ENCODE results near the gene LAMA2. TPM values are rescaled to one million over a fixed set of nuclear protein-coding genes. Genes with fewer than 3 reads are reported as not detected.
A peak's percentile ranks its signal among the peaks of the same experiment; 100 is the strongest.

LAMA2 gene
- total RNA-seq, 2 donors from 2014 or later: 3.6 to 7.5 TPM

GRCh38 chr6:129353067-129353466 lies 470.1 kb downstream of the LAMA2 start:
- DNase-seq: no peak
- H3K9me3 ChIP-seq: no peaks in the 10 kb centered on the region
- no peak overlapping the region for H3K4me3 ChIP-seq
- no peaks in the 10 kb centered on the region for H3K36me3 ChIP-seq
- H3K27ac ChIP-seq: no peak overlapping the region
- TF ChIP-seq CTCF (IDR thresholded peaks at IDR 0.05): no peak
- H3K27me3 ChIP-seq: no peaks in the 10 kb centered on the region
- no peaks in the 10 kb centered on the region for H3K4me1 ChIP-seq
- intact Hi-C loops (cut with DNase I): no loop called here
- no peak overlapping the region for H3K9ac ChIP-seq (ENCODE audit: low read depth in 2 of 2, low read length in 2 of 2)

- Histone ChIP-seq H3K9ac (ENCODE audit: low read depth in 2 of 2, low read length in 2 of 2) (no peak overlapping the region), H3K36me3 (no peaks in the 10 kb centered on the region), H3K9me3 (no peaks in the 10 kb centered on the region), H3K4me3 (no peak overlapping the region), H3K27ac (no peak overlapping the region), H3K4me1 (no peaks in the 10 kb centered on the region), H3K27me3 (no peaks in the 10 kb centered on the region)
- no peak for TF ChIP-seq CTCF (IDR thresholded peaks at IDR 0.05)
- DNase-seq: no peak
- intact Hi-C loops (cut with DNase I): no loop called here
These were observed 473.2 kb downstream of the LAMA2 start for GRCh38 chr6:129356129-129356528.

GRCh38 chr6:129359811-129360681 lies 477.1 kb downstream of the LAMA2 start:
- intact Hi-C loops (cut with DNase I): no loop called here
- Histone ChIP-seq H3K4me1 (no peaks in the 10 kb centered on the region), H3K9me3 (no peaks in the 10 kb centered on the region), H3K27ac (peak overlapping the region; percentile 58), H3K36me3 (no peaks in the 10 kb centered on the region), H3K9ac (ENCODE audit: low read depth in 2 of 2, low read length in 2 of 2) (peak overlapping the region in 1 of 2 donors; percentile 7), H3K4me3 (no peak overlapping the region), H3K27me3 (no peaks in the 10 kb centered on the region)
- DNase-seq: no peak
- TF ChIP-seq CTCF (IDR thresholded peaks at IDR 0.05): no peak

- H3K9ac ChIP-seq (ENCODE audit: low read depth in 2 of 2, low read length in 2 of 2): no peak overlapping the region
- intact Hi-C loops (cut with DNase I): no loop called here
- H3K27ac ChIP-seq: peak overlapping the region; percentile 58
- H3K9me3 ChIP-seq: no peaks in the 10 kb centered on the region
- no peak overlapping the region for H3K4me3 ChIP-seq
- H3K36me3 ChIP-seq: no peaks in the 10 kb centered on the region
- H3K27me3 ChIP-seq: no peaks in the 10 kb centered on the region
- no peak for DNase-seq
- H3K4me1 ChIP-seq: no peaks in the 10 kb centered on the region
- no peak for TF ChIP-seq CTCF (IDR thresholded peaks at IDR 0.05)
These were observed 477.7 kb downstream of the LAMA2 start for GRCh38 chr6:129360682-129360955.

- Histone ChIP-seq H3K9me3 (no peaks in the 10 kb centered on the region), H3K4me3 (no peak overlapping the region), H3K9ac (ENCODE audit: low read depth in 2 of 2, low read length in 2 of 2) (no peak overlapping the region), H3K27ac (no peak overlapping the region), H3K36me3 (no peaks in the 10 kb centered on the region), H3K4me1 (no peaks in the 10 kb centered on the region), H3K27me3 (no peaks in the 10 kb centered on the region)
- TF ChIP-seq CTCF (IDR thresholded peaks at IDR 0.05): no peak
- DNase-seq: no peak
- intact Hi-C loops (cut with DNase I): no loop called here
These were observed 481.1 kb downstream of the LAMA2 start for GRCh38 chr6:129364037-129364436.

Measured in colonic mucosa (tissue), 4 donors.